Thymus (tissue), 11 donors: ENCODE measurements around the gene SUSD2. TPM values are rescaled to one million over a fixed set of nuclear protein-coding genes. Genes with fewer than 3 reads are reported as not detected.
"Not testable (repeated sequence)": the region's sequence is repeated elsewhere in the genome, so short reads cannot be mapped to it uniquely, and the experiment has no call there.

Source experiments
- DNase-seq, 9 donors: peaks; one replicate each; pipeline ENCODE4 v3.0.0-alpha.2; 2013; ENCODE audit warnings: low spot score in 9 of 9, low read depth in 6 of 9, missing footprints in 1 of 9
- H3K27ac ChIP-seq, 2 donors: one replicate each; pipeline ENCODE4 v1.5.1; 2013; ENCODE audit warnings: control low read depth in 1 of 2, low read depth in 1 of 2, low read length in 1 of 2, mild to moderate bottlenecking in 1 of 2, moderate library complexity in 1 of 2
- H3K27me3 ChIP-seq, 2 donors: one replicate each; pipeline ENCODE4 v1.5.1; 2013; ENCODE audit warnings: low read length in 1 of 2; ENCODE audit not compliant: control insufficient read depth in 2 of 2, insufficient read depth in 1 of 2
- H3K36me3 ChIP-seq, 2 donors: one replicate each; pipeline ENCODE4 v1.5.1; 2013; ENCODE audit warnings: low read length in 1 of 2, mild to moderate bottlenecking in 1 of 2, moderate library complexity in 1 of 2; ENCODE audit not compliant: control insufficient read depth in 2 of 2, insufficient read depth in 2 of 2
- H3K4me1 ChIP-seq, 2 donors: one replicate each; pipeline ENCODE4 v1.5.1; 2013; ENCODE audit warnings: low read length in 2 of 2; ENCODE audit not compliant: control insufficient read depth in 2 of 2, insufficient read depth in 2 of 2
- H3K4me3 ChIP-seq, 2 donors: one replicate each; pipeline ENCODE4 v1.5.1; 2013; ENCODE audit warnings: low read length in 2 of 2, control low read depth in 1 of 2, mild to moderate bottlenecking in 1 of 2
- H3K9me3 ChIP-seq, 2 donors: one replicate each; pipeline ENCODE4 v1.5.1; 2013; ENCODE audit warnings: low read length in 1 of 2, mild to moderate bottlenecking in 1 of 2; ENCODE audit not compliant: control insufficient read depth in 2 of 2, insufficient read depth in 1 of 2
- WGBS: extraction: QIAGEN DNeasy Blood & Tissue Kit; methylation state at CpG from one replicate; pipeline ENCODE4 v1.1.7; 2013; 5-methylcytosine and 5-hydroxymethylcytosine counted together
- polyA plus RNA-seq: library from polyadenylated mRNA; stranded (reverse); fragments of 200-250 nt; gene quantifications from one replicate; pipeline ENCODE4 v1.2.3, GENCODE V29; 2013
- total RNA-seq: library from RNA; stranded (reverse); fragments of 120-200 nt; gene quantifications from one replicate; pipeline ENCODE4 v1.2.4, GENCODE V29; 2013
- donor health status: healthy.

The SUSD2 gene
- total and polyA plus RNA-seq, 2 donors, result 0.33 to 4.1 TPM

- H3K36me3 ChIP-seq, result no peaks in the 10 kb centered on the region
- H3K9me3 ChIP-seq, result no peaks in the 10 kb centered on the region
- peaks cover 0 to 9% of the 10 kb centered on the region in 2 donors for H3K4me1 ChIP-seq
- no peak overlapping the region for H3K4me3 ChIP-seq
- whole genome bisulfite sequencing, result 95% methylated on average over 26 of the region's 26 CpGs
- H3K27me3 ChIP-seq, result no peaks in the 10 kb centered on the region
- no peak for DNase-seq
- no peak overlapping the region for H3K27ac ChIP-seq
Observed at GRCh38 chr22:24201681-24202614, 20.7 kb downstream of the SUSD2 start.

GRCh38 chr22:24203856-24204255 is 22.6 kb downstream of the SUSD2 start:
- H3K27me3 ChIP-seq, H3K27ac ChIP-seq, DNase-seq, H3K4me3 ChIP-seq, H3K36me3 ChIP-seq, H3K9me3 ChIP-seq: not testable (repeated sequence)
- WGBS, result 98% methylated on average over 5 of the region's 5 CpGs
- H3K4me1 ChIP-seq, result peaks cover 0 to 18% of the 10 kb centered on the region in 2 donors

GRCh38 chr22:24205438-24206195 is 24.3 kb downstream of the SUSD2 start:
- Histone ChIP-seq H3K27me3 (no peaks in the 10 kb centered on the region), H3K4me1 (peaks cover 0 to 18% of the 10 kb centered on the region in 2 donors), H3K36me3 (no peaks in the 10 kb centered on the region), H3K27ac (no peak overlapping the region), H3K4me3 (no peak overlapping the region), H3K9me3 (no peaks in the 10 kb centered on the region)
- DNase-seq, result no peak
- 87% methylated on average over 8 of the region's 8 CpGs for WGBS

GRCh38 chr22:24206460-24207263 is 25.4 kb downstream of the SUSD2 start:
- H3K27me3 ChIP-seq, DNase-seq, H3K9me3 ChIP-seq, H3K4me3 ChIP-seq, H3K27ac ChIP-seq, H3K36me3 ChIP-seq: not testable (repeated sequence)
- 66% methylated on average over 15 of the region's 15 CpGs for WGBS
- peaks cover 0 to 18% of the 10 kb centered on the region in 2 donors for H3K4me1 ChIP-seq

GRCh38 chr22:24207264-24208011 is 26.2 kb downstream of the SUSD2 start:
- WGBS, result 74% methylated on average over 8 of the region's 8 CpGs
- H3K4me3 ChIP-seq, result no peak overlapping the region
- DNase-seq, result no peak
- H3K36me3 ChIP-seq, result no peaks in the 10 kb centered on the region
- H3K9me3 ChIP-seq, result no peaks in the 10 kb centered on the region
- H3K4me1 ChIP-seq, result peaks cover 0 to 18% of the 10 kb centered on the region in 2 donors
- H3K27ac ChIP-seq, result peak overlapping the region; percentile 60 to 79
- H3K27me3 ChIP-seq, result no peaks in the 10 kb centered on the region

- H3K27me3 ChIP-seq, result no peaks in the 10 kb centered on the region
- 2% methylated on average over 2 of the region's 2 CpGs for WGBS
- DNase-seq, result peak in 3 of 9 donors; percentile 11 to 47 (median 14)
- no peak overlapping the region for H3K4me3 ChIP-seq
- no peaks in the 10 kb centered on the region for H3K9me3 ChIP-seq
- peak overlapping the region; percentile 36 to 60 for H3K27ac ChIP-seq
- H3K36me3 ChIP-seq, result no peaks in the 10 kb centered on the region
- H3K4me1 ChIP-seq, result peaks cover 0 to 18% of the 10 kb centered on the region in 2 donors
Observed at GRCh38 chr22:24208012-24208749, 26.9 kb downstream of the SUSD2 start.

GRCh38 chr22:24209016-24209415 is 27.7 kb downstream of the SUSD2 start:
- Histone ChIP-seq H3K9me3 (no peaks in the 10 kb centered on the region), H3K27me3 (no peaks in the 10 kb centered on the region), H3K27ac (no peak overlapping the region), H3K4me1 (peaks cover 0 to 18% of the 10 kb centered on the region in 2 donors), H3K4me3 (no peak overlapping the region), H3K36me3 (no peaks in the 10 kb centered on the region)
- no peak for DNase-seq
- WGBS, result 96% methylated on average over 3 of the region's 3 CpGs

- H3K9me3 ChIP-seq, result no peaks in the 10 kb centered on the region
- 89% methylated on average over 4 of the region's 4 CpGs for WGBS
- H3K27ac ChIP-seq, result no peak overlapping the region
- H3K27me3 ChIP-seq, result no peaks in the 10 kb centered on the region
- DNase-seq, result no peak
- peaks cover 0 to 18% of the 10 kb centered on the region in 2 donors for H3K4me1 ChIP-seq
- no peaks in the 10 kb centered on the region for H3K36me3 ChIP-seq
- no peak overlapping the region for H3K4me3 ChIP-seq
Observed at GRCh38 chr22:24209687-24210086, 28.4 kb downstream of the SUSD2 start.
